Stimulated activated CD8-positive, alpha-beta memory T cell treated with anti-CD3 and anti-CD28 coated beads, Interleukin-15, amount 100 ng/mL, for 4 hours (primary cell): ENCODE measurements around the gene TUBA4A.
"Not testable (repeated sequence)": the region's sequence is repeated elsewhere in the genome, so short reads cannot be mapped to it uniquely, and the experiment has no call there.

ENCODE experiments used
- DNase-seq, 2 donors: peaks; one replicate each; pipeline ENCODE4 v3.0.0-alpha.2; 2020; ENCODE audit warnings: low read depth in 2 of 2

Gene TUBA4A

GRCh38 chr2:219213026-219213415 lies 40.7 kb downstream of the TUBA4A start:
- no peak for DNase-seq

GRCh38 chr2:219210886-219211362 lies 42.8 kb downstream of the TUBA4A start:
- no peak for DNase-seq

GRCh38 chr2:219210196-219210885 lies 43.4 kb downstream of the TUBA4A start:
- no peak for DNase-seq

- DNase-seq = no peak
Measured at GRCh38 chr2:219209236-219210195, 44.2 kb downstream of the TUBA4A start.

GRCh38 chr2:219207884-219208740 lies 45.6 kb downstream of the TUBA4A start:
- no peak for DNase-seq

- DNase-seq = no peak
Measured at GRCh38 chr2:219207134-219207883, 46.4 kb downstream of the TUBA4A start.

- DNase-seq = peak; percentile 84 to 92
Measured at GRCh38 chr2:219206328-219207133, 47.2 kb downstream of the TUBA4A start, which contains the start of gene ZFAND2B. ZFAND2B (plus strand) TSS chr2:219206782; CDS start chr2:219206988, 206 bp downstream.

- no peak for DNase-seq
Measured at GRCh38 chr2:219205981-219206327, 47.8 kb downstream of the TUBA4A start.

GRCh38 chr2:219205165-219205538 lies 48.6 kb downstream of the TUBA4A start:
- no peak for DNase-seq

- DNase-seq = no peak
Measured at GRCh38 chr2:219204425-219205164, 49.1 kb downstream of the TUBA4A start.

GRCh38 chr2:219201331-219201730 lies 52.4 kb downstream of the TUBA4A start:
- not testable (repeated sequence) for DNase-seq

- DNase-seq = not testable (repeated sequence)
Measured at GRCh38 chr2:219200502-219201326, 53.0 kb downstream of the TUBA4A start.
